Measurements from ENCODE around the gene PID1.

PID1 gene

DNA sequence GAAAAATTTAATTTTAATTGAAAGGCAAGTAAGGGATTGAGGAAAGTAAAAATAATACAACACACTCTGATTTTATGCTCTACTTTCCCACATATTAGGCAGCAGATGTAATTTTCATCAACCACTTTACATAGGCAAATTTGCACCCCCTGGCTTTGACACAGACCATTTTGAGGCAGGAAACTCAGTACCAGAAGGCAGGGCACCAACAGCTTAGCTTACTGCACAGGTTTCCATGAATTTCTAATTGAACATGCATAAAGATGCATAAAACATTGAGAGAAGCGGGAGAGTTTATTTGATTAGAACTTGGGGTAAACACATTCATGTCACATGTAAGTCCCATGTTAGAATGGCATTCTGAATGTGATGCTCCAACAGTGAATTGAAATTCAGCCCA is 171.9 kb downstream of the PID1 start:
- no peaks in the 10 kb centered on the region for H3K27me3 ChIP-seq (replicated peaks; ENCODE audit: insufficient read depth, low read length)
- H4K20me1 ChIP-seq (ENCODE audit: insufficient read depth, low read length), result no peaks in the 10 kb centered on the region
- H3K9me3 ChIP-seq (replicated peaks; ENCODE audit: insufficient read depth, low read length), result no peaks in the 10 kb centered on the region
- no peaks in the 10 kb centered on the region for H3K9me2 ChIP-seq (replicated peaks; ENCODE audit: insufficient read depth, low read length)
- no peaks in the 10 kb centered on the region for H3K4me1 ChIP-seq (ENCODE audit: low read length)
- no peaks in the 10 kb centered on the region for H3K79me2 ChIP-seq (ENCODE audit: low read length)
- no peak overlapping the region for H3K9ac ChIP-seq (ENCODE audit: low read length)
- no peak overlapping the region for H3K4me2 ChIP-seq (ENCODE audit: low read depth, low read length)
- no peak overlapping the region for H3K27ac ChIP-seq (ENCODE audit: low read length)
- no peaks in the 10 kb centered on the region for H3K36me3 ChIP-seq (replicated peaks; ENCODE audit: insufficient read depth, low read length)
- no peak for DNase-seq
- no peak overlapping the region for H3K4me3 ChIP-seq (ENCODE audit: low read length)
- H3F3A ChIP-seq (ENCODE audit: insufficient read depth, low read length), result no peaks in the 10 kb centered on the region
- no peak overlapping the region for H2AFZ ChIP-seq (ENCODE audit: low read length)
- TF ChIP-seq, protein P1, sequence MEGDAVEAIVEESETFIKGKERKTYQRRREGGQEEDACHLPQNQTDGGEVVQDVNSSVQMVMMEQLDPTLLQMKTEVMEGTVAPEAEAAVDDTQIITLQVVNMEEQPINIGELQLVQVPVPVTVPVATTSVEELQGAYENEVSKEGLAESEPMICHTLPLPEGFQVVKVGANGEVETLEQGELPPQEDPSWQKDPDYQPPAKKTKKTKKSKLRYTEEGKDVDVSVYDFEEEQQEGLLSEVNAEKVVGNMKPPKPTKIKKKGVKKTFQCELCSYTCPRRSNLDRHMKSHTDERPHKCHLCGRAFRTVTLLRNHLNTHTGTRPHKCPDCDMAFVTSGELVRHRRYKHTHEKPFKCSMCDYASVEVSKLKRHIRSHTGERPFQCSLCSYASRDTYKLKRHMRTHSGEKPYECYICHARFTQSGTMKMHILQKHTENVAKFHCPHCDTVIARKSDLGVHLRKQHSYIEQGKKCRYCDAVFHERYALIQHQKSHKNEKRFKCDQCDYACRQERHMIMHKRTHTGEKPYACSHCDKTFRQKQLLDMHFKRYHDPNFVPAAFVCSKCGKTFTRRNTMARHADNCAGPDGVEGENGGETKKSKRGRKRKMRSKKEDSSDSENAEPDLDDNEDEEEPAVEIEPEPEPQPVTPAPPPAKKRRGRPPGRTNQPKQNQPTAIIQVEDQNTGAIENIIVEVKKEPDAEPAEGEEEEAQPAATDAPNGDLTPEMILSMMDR (IDR thresholded peaks at IDR 0.05; ENCODE audit: low read length), result no peak
- TF ChIP-seq EZH2phosphoT487 (IDR thresholded peaks at IDR 0.05; ENCODE audit: low read length), result no peak
- TF ChIP-seq EZH2 (optimal IDR thresholded peaks at IDR 0.05; ENCODE audit: low read depth, low read length), result no peak

GRCh38 chr2:229098801-229099200 is 172.3 kb downstream of the PID1 start:
- H3K4me3 ChIP-seq (ENCODE audit: low read length), result no peak overlapping the region
- no peaks in the 10 kb centered on the region for H4K20me1 ChIP-seq (ENCODE audit: insufficient read depth, low read length)
- H3K9ac ChIP-seq (ENCODE audit: low read length), result no peak overlapping the region
- H3K4me1 ChIP-seq (ENCODE audit: low read length), result no peaks in the 10 kb centered on the region
- no peak for DNase-seq
- H3F3A ChIP-seq (ENCODE audit: insufficient read depth, low read length), result no peaks in the 10 kb centered on the region
- H3K9me3 ChIP-seq (replicated peaks; ENCODE audit: insufficient read depth, low read length), result no peaks in the 10 kb centered on the region
- no peaks in the 10 kb centered on the region for H3K9me2 ChIP-seq (replicated peaks; ENCODE audit: insufficient read depth, low read length)
- H3K79me2 ChIP-seq (ENCODE audit: low read length), result no peaks in the 10 kb centered on the region
- no peak overlapping the region for H2AFZ ChIP-seq (ENCODE audit: low read length)
- no peaks in the 10 kb centered on the region for H3K27me3 ChIP-seq (replicated peaks; ENCODE audit: insufficient read depth, low read length)
- H3K36me3 ChIP-seq (replicated peaks; ENCODE audit: insufficient read depth, low read length), result no peaks in the 10 kb centered on the region
- H3K4me2 ChIP-seq (ENCODE audit: low read depth, low read length), result no peak overlapping the region
- TF ChIP-seq, protein P1 (IDR thresholded peaks at IDR 0.05; ENCODE audit: low read length), result no peak
- no peak for TF ChIP-seq EZH2 (optimal IDR thresholded peaks at IDR 0.05; ENCODE audit: low read depth, low read length)
- TF ChIP-seq EZH2phosphoT487 (IDR thresholded peaks at IDR 0.05; ENCODE audit: low read length), result no peak
- H3K27ac ChIP-seq (ENCODE audit: low read length), result no peak overlapping the region

DNA sequence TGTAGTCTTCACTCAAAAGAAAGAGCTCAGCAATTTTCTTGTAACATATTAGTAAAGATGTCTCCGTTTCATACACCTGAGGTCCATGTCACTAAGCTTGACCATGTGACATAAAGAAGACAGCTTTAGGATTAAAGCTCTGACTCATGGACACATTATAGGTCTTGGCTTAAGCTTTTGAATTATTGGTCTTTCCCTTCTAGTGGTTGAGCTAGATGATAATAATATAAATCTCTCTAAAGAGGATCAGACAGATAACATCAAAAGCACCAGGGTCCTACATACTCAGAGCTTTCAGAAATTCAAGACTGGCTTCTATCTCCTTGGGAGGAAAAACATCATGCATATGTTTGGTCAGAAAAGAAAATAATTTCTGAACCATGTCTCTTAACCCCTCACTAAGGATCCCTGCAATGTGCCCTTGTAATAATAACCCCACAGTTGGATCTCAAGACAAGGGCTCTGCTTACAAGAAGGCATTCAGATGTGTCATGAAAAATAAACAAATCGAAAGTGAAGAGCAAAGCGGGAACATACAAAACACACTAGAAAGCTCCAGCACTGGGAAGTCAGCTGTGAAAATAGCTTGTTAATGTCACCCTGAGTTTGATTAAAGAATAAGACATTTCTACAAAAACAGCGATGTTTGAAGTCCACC is 174.5 kb downstream of the PID1 start:
- Histone ChIP-seq H2AFZ (ENCODE audit: low read length) (no peak overlapping the region), H3K36me3 (replicated peaks; ENCODE audit: insufficient read depth, low read length) (no peaks in the 10 kb centered on the region), H3K9ac (ENCODE audit: low read length) (no peak overlapping the region), H3K27me3 (replicated peaks; ENCODE audit: insufficient read depth, low read length) (no peaks in the 10 kb centered on the region), H4K20me1 (ENCODE audit: insufficient read depth, low read length) (no peaks in the 10 kb centered on the region), H3K27ac (ENCODE audit: low read length) (no peak overlapping the region), H3K4me2 (ENCODE audit: low read depth, low read length) (no peak overlapping the region), H3K79me2 (ENCODE audit: low read length) (no peaks in the 10 kb centered on the region), H3K4me1 (ENCODE audit: low read length) (no peaks in the 10 kb centered on the region), H3K9me3 (replicated peaks; ENCODE audit: insufficient read depth, low read length) (no peaks in the 10 kb centered on the region), H3K4me3 (ENCODE audit: low read length) (no peak overlapping the region), H3K9me2 (replicated peaks; ENCODE audit: insufficient read depth, low read length) (no peaks in the 10 kb centered on the region), H3F3A (ENCODE audit: insufficient read depth, low read length) (no peaks in the 10 kb centered on the region)
- DNase-seq, result no peak
- TF ChIP-seq EZH2 (optimal IDR thresholded peaks at IDR 0.05; ENCODE audit: low read depth, low read length) (no peak), EZH2phosphoT487 (IDR thresholded peaks at IDR 0.05; ENCODE audit: low read length) (no peak)
- TF ChIP-seq, protein P1 (IDR thresholded peaks at IDR 0.05; ENCODE audit: low read length), result no peak
